GM18511 (cell line): Measurements from ENCODE around the gene HIP1.
"Not testable (repeated sequence)": the region's sequence is repeated elsewhere in the genome, so short reads cannot be mapped to it uniquely, and the experiment has no call there.

Experiments
- ATAC-seq: cut with Tn5 transposase; IDR thresholded peaks from one replicate; pipeline ENCODE4 v1.9.1; 2021; ENCODE audit warnings: mild to moderate bottlenecking, moderate library complexity; ENCODE audit not compliant: unreplicated experiment

The HIP1 gene

GRCh38 chr7:75534727-75535307, 203.9 kb downstream of the HIP1 start:
- ATAC-seq: peak; percentile 78

GRCh38 chr7:75533926-75534325, 204.8 kb downstream of the HIP1 start:
- no peak for ATAC-seq

- no peak for ATAC-seq
Observed at GRCh38 chr7:75532639-75533038, 206.1 kb downstream of the HIP1 start.

GRCh38 chr7:75531359-75531821, 207.4 kb downstream of the HIP1 start:
- no peak for ATAC-seq

- ATAC-seq: not testable (repeated sequence)
Observed at GRCh38 chr7:75527224-75527722, 211.5 kb downstream of the HIP1 start.

- ATAC-seq: not testable (repeated sequence)
Observed at GRCh38 chr7:75521727-75522126, 217.0 kb downstream of the HIP1 start.

- not testable (repeated sequence) for ATAC-seq
Observed at GRCh38 chr7:75518842-75519241, 219.9 kb downstream of the HIP1 start.

GRCh38 chr7:75509033-75509432, 229.7 kb downstream of the HIP1 start:
- ATAC-seq: not testable (repeated sequence)

- not testable (repeated sequence) for ATAC-seq
Observed at GRCh38 chr7:75492020-75492419, 246.7 kb downstream of the HIP1 start, which contains the start of gene SPDYE5. Gene SPDYE5 (plus strand): TSS chr7:75492320. CDS start chr7:75494048, 1,728 bp downstream.

- ATAC-seq: peak; percentile 99
Observed at GRCh38 chr7:75485979-75486643, 252.6 kb downstream of the HIP1 start, which contains the start of gene POM121C. Gene POM121C (minus strand): TSS chr7:75486299. CDS start chr7:75441496, 44,803 bp downstream.

GRCh38 chr7:75485355-75485978, 253.3 kb downstream of the HIP1 start:
- ATAC-seq: peak; percentile 12
